ENCODE measurements around the gene ZRANB3. TPM values are rescaled to one million over a fixed set of nuclear protein-coding genes. Genes with fewer than 3 reads are reported as not detected.

The ZRANB3 gene
- total RNA-seq, 3 donors from 2014 or later: 3.2 to 6.1 (median 5.6) TPM

GRCh38 chr2:135252805-135253458 is 278.1 kb downstream of the ZRANB3 start:
- no peaks in the 10 kb centered on the region for H3K36me3 ChIP-seq
- no peaks in the 10 kb centered on the region for H3K4me1 ChIP-seq
- H3K27me3 ChIP-seq: no peaks in the 10 kb centered on the region
- no peak overlapping the region for H3K4me3 ChIP-seq
- H3K9me3 ChIP-seq: peaks cover 11 to 21% of the 10 kb centered on the region in 2 donors
- no peak overlapping the region for H3K27ac ChIP-seq
- no peak for TF ChIP-seq CTCF (IDR thresholded peaks at IDR 0.05)
- no peak for TF ChIP-seq POLR2A (IDR thresholded peaks at IDR 0.05)
- TF ChIP-seq POLR2AphosphoS5 (IDR thresholded peaks at IDR 0.05): no peak
- intact Hi-C loops (cut with DNase I; ENCODE audit: low total_unique reads): no loop called here
- no peak for DNase-seq (ENCODE audit: low spot score in 2 of 2)

- H3K27me3 ChIP-seq: no peaks in the 10 kb centered on the region
- peaks cover 11 to 21% of the 10 kb centered on the region in 2 donors for H3K9me3 ChIP-seq
- H3K27ac ChIP-seq: no peak overlapping the region
- no peak for DNase-seq (ENCODE audit: low spot score in 2 of 2)
- no peaks in the 10 kb centered on the region for H3K36me3 ChIP-seq
- TF ChIP-seq POLR2AphosphoS5 (IDR thresholded peaks at IDR 0.05): no peak
- no peak for TF ChIP-seq POLR2A (IDR thresholded peaks at IDR 0.05)
- no peak for TF ChIP-seq CTCF (IDR thresholded peaks at IDR 0.05)
- no peak overlapping the region for H3K4me3 ChIP-seq
- intact Hi-C loops (cut with DNase I; ENCODE audit: low total_unique reads): no loop called here
- no peaks in the 10 kb centered on the region for H3K4me1 ChIP-seq
Measured at GRCh38 chr2:135248611-135249010, 282.4 kb downstream of the ZRANB3 start.

- Histone ChIP-seq H3K27me3 (no peaks in the 10 kb centered on the region), H3K9me3 (peaks cover 11 to 21% of the 10 kb centered on the region in 2 donors), H3K4me1 (no peaks in the 10 kb centered on the region), H3K4me3 (no peak overlapping the region), H3K27ac (no peak overlapping the region), H3K36me3 (no peaks in the 10 kb centered on the region)
- no peak for DNase-seq (ENCODE audit: low spot score in 2 of 2)
- intact Hi-C loops (cut with DNase I; ENCODE audit: low total_unique reads): no loop called here
- TF ChIP-seq POLR2A (IDR thresholded peaks at IDR 0.05) (no peak), CTCF (IDR thresholded peaks at IDR 0.05) (no peak), POLR2AphosphoS5 (IDR thresholded peaks at IDR 0.05) (no peak)
Measured at GRCh38 chr2:135246711-135247270, 284.2 kb downstream of the ZRANB3 start.

GRCh38 chr2:135245071-135245470 is 285.9 kb downstream of the ZRANB3 start:
- peaks cover 3 to 11% of the 10 kb centered on the region in 2 donors for H3K9me3 ChIP-seq
- DNase-seq (ENCODE audit: low spot score in 2 of 2): no peak
- H3K27me3 ChIP-seq: no peaks in the 10 kb centered on the region
- no peaks in the 10 kb centered on the region for H3K36me3 ChIP-seq
- no peak overlapping the region for H3K27ac ChIP-seq
- TF ChIP-seq POLR2A (IDR thresholded peaks at IDR 0.05) (no peak), POLR2AphosphoS5 (IDR thresholded peaks at IDR 0.05) (no peak), CTCF (IDR thresholded peaks at IDR 0.05) (no peak)
- intact Hi-C loops (cut with DNase I; ENCODE audit: low total_unique reads): no loop called here
- no peak overlapping the region for H3K4me3 ChIP-seq
- no peaks in the 10 kb centered on the region for H3K4me1 ChIP-seq

- Histone ChIP-seq H3K4me1 (no peaks in the 10 kb centered on the region), H3K27me3 (no peaks in the 10 kb centered on the region), H3K4me3 (no peak overlapping the region), H3K9me3 (no peaks in the 10 kb centered on the region), H3K36me3 (no peaks in the 10 kb centered on the region), H3K27ac (no peak overlapping the region)
- TF ChIP-seq CTCF (IDR thresholded peaks at IDR 0.05) (no peak), POLR2AphosphoS5 (IDR thresholded peaks at IDR 0.05) (no peak), POLR2A (IDR thresholded peaks at IDR 0.05) (no peak)
- intact Hi-C loops (cut with DNase I; ENCODE audit: low total_unique reads): no loop called here
- DNase-seq (ENCODE audit: low spot score in 2 of 2): no peak
Measured at GRCh38 chr2:135238651-135239050, 292.4 kb downstream of the ZRANB3 start.
